ENCODE results near the gene ME3.

- no peak for TF ChIP-seq GATA2 (IDR thresholded peaks at IDR 0.05; ENCODE audit: low read depth, low read length)
- TF ChIP-seq GATA3 (IDR thresholded peaks at IDR 0.05; ENCODE audit: low read depth, low read length): no peak
Observed at GRCh38 chr11:86672007-86672621, at the start of gene ME3.

Measured in SH-SY5Y (cell line).